Measurements from ENCODE around the gene ANKRD24.
"Not testable (repeated sequence)": the region's sequence is repeated elsewhere in the genome, so short reads cannot be mapped to it uniquely, and the experiment has no call there.

The ANKRD24 gene

DNA sequence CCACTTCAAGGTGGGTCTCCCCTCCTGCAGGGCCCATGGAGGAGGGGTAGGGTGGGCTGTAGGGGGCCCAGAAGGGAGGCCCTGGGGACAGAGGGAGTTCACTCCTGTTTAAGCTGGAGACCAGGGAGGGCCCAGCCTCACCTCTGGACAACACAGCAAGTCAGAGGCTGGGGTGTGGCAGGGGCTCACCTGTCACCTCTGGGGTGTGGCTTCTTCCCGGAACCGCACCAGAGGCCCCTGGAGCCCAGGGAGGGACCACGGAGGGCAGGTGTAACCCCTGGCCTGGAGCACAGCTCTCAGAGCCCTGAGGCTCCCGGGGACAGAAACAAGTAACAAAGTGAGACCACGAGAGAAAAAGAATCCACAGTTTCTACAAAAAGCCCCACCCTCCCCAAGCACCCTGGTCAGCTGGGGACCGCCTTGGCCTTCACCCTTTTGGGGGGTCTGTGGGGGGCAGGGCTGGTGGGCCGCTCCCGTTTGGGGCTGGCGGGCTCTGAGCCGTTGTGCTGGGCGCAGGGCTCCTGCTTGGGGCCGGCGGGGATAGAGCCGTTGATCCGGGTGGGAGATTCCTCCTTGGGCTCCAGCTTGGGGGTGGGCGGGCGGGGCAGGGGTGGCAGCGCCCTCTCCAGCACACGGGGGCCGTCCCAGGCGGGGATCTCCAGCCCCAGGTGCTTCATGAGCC, 8.1 kb upstream of the ANKRD24 start:
- no peak for DNase-seq

- DNase-seq = no peak
Observed at GRCh38 chr19:4174895-4175668, 7.4 kb upstream of the ANKRD24 start.

GRCh38 chr19:4175669-4175931, 6.9 kb upstream of the ANKRD24 start:
- no peak for DNase-seq

- DNase-seq = no peak
Observed at GRCh38 chr19:4177146-4177545, 5.3 kb upstream of the ANKRD24 start.

GRCh38 chr19:4178990-4179389, 3.5 kb upstream of the ANKRD24 start:
- no peak for DNase-seq

GRCh38 chr19:4181053-4181508, 1.4 kb upstream of the ANKRD24 start:
- DNase-seq = no peak

GRCh38 chr19:4183967-4184717, 1.7 kb downstream of the ANKRD24 start:
- DNase-seq = no peak

DNA sequence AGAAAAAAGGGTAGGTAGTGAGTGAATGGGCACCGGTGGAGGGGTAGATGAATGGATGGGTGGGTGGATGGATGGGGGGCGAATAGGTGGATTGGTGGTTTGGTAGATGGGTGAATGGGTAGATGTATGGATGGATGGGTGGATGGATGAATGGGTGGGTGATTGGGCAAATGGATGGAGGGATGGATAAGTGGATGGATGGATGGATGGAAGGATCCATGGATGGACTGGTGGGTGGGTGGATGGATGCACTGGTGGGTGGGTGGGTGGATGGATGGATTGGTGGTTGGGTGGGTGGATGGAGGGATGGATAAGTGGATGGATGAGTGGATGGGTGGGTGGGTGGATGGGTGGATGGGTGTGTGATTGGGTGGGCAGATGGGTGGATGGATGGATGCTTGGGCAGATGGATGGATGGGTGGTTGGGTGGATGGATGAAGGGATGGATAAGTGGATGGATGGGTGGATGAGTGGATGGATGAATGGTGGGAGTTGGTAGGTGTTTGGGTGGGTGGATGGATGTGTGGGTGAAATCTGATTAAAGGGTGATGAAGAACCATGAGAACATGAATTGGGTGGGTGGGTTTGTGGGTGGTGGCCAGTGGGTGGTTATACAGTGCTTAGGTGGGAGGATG, 2.3 kb downstream of the ANKRD24 start:
- no peak for DNase-seq

GRCh38 chr19:4185413-4186086, 3.1 kb downstream of the ANKRD24 start:
- DNase-seq = no peak

- DNase-seq = peak; percentile 80
Observed at GRCh38 chr19:4186087-4186993, 3.9 kb downstream of the ANKRD24 start.

GRCh38 chr19:4187313-4188122, 5.0 kb downstream of the ANKRD24 start:
- DNase-seq = no peak

GRCh38 chr19:4189641-4190040, 7.2 kb downstream of the ANKRD24 start:
- no peak for DNase-seq

DNA sequence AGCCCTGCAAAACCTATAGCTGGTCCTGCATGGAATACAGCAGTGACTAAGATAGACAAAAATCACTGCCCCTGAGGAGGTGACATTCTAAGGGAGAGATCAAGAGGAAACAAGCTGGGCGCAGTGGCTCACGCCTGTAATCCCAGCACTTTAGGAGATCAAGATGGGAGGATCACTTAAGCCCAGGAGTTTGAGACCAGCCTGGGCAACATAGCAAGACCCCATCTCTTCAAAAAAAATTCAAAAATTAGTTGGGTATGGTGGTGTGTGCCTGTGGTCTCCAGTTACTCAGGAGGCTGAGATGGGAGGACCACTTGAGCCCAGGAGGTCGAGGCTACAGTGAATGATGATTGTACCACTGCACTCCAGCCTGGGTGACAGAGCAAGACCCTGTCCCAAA, 10.0 kb downstream of the ANKRD24 start:
- DNase-seq = not testable (repeated sequence)

DNA sequence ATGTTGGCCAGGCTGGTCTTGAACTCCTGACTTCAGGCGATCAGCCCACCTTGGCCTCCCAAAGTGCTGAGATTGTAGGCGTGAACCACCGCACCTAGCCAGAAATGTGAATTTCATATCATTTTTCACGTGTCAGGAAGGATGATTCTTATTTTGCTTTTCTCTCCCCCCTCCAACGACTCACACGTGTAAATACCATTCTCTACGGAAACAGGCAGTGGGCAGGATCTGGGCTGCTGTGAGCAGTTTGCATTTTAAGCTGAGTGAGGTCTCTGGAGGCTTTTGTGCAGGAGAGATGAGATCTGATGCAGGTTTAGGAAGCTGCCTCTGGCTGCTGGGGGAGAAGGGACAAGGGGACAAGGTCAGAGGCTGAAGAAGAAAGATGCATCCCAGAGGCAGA, 11.9 kb downstream of the ANKRD24 start:
- no peak for DNase-seq

- DNase-seq = no peak
Observed at GRCh38 chr19:4196009-4196408, 13.5 kb downstream of the ANKRD24 start.

GRCh38 chr19:4196587-4197148, 14.2 kb downstream of the ANKRD24 start:
- no peak for DNase-seq

- no peak for DNase-seq
Observed at GRCh38 chr19:4197228-4197624, 14.7 kb downstream of the ANKRD24 start.

DNA sequence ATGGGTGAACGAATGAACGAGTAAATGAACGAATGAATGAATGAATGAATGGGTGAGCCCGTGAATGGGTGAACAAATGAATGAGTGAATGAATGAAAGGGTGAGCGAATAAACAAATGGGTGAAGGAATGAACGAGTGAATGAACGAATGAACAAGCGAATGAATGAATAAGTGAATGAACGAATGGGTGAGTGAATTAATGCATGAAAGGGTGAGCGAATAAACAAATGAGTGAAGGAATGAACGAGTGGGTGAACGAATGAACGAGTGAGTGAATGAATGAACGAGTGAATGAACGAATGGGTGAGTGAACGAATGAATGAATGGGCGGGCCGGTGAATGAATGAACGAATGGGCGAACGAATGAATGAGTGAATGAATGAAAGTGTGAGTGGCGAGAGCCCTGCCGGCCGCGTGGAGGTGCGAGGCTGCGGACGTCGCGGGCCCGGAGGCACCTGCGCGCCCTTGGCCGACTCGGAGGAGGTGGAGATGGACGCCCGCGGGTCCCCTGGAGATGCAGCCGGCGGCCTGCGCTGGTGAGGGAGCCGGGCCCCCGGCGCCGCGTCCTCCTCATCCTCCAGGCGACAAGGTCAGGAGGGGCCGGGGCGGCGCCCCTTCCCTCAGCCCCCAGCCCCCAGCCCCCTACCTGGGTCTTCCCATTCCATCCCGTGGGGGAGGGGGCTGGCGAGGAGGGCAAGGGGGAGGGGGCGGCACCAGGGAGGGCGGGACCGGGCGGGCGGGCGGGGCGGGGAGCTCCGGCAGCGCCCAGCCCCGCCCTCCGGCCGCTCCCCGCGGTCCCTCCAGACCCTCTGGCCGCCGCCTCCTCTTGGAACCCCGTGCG, 15.4 kb downstream of the ANKRD24 start:
- no peak for DNase-seq

DNA sequence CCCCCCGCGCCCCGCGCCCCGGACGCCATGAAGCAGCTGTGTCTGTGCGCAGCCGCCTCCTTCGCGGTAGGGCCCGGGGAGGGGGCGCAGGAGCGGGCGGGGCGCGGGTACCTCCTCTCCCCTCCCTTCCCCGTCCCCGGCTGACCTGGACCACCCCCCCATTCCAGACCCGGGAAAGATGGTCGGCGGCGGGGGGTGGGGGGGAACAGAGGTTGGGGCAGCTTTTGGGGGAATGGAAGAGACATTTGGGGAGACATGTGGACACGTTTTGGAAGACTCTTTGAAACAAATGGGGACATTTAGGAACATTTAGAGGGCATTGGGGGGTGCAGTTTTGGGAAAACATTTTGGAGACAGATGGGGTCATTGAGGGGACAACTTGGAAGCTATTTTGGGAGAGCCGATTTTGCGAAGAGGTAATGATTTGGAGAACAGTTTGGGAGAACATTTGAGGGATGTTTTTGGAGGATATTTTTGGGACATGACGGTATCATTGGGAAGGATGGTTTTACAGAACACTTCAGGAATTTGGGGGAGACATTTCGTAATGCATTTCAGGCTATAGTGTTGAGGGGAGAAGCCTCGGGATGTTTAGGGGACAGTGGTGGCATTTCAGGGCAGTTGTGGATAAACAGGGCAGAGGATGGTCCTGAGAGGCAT, 16.1 kb downstream of the ANKRD24 start:
- no peak for DNase-seq

Measured in CD4-positive, alpha-beta T cell treated with Interleukin-6 for 4 hours (primary cell).